Ishikawa (cell line): ENCODE measurements around the gene PDE4D.

ENCODE experiments used
- CEBPB ChIP-seq: IDR thresholded peaks from 2 replicates; pipeline ENCODE4 v1.6.1; 2012
- CREB1 ChIP-seq: IDR thresholded peaks from 2 replicates; pipeline ENCODE4 v1.6.1; 2012; ENCODE audit warnings: low read depth
- EGR1 ChIP-seq: IDR thresholded peaks from 2 replicates; pipeline ENCODE4 v1.6.1; 2012
- EP300 ChIP-seq: IDR thresholded peaks from 2 replicates; pipeline ENCODE4 v1.6.1; 2012; ENCODE audit warnings: borderline replicate concordance
- FOXM1 ChIP-seq: IDR thresholded peaks from 2 replicates; pipeline ENCODE4 v1.6.1; 2012; ENCODE audit warnings: low read depth, borderline replicate concordance
- NFIC ChIP-seq: IDR thresholded peaks from 2 replicates; pipeline ENCODE4 v1.6.1; 2012
- RAD21 ChIP-seq: IDR thresholded peaks from 2 replicates; pipeline ENCODE4 v1.6.1; 2012; ENCODE audit warnings: low read depth
- TAF1 ChIP-seq: IDR thresholded peaks from 2 replicates; pipeline ENCODE4 v1.6.1; 2012; ENCODE audit warnings: low read depth, mild to moderate bottlenecking
- TEAD4 ChIP-seq: IDR thresholded peaks from 2 replicates; pipeline ENCODE4 v1.6.1; 2012
- YY1 ChIP-seq: IDR thresholded peaks from 2 replicates; pipeline ENCODE4 v1.6.1; 2012; ENCODE audit warnings: low read depth
- ZBTB7A ChIP-seq: IDR thresholded peaks from 2 replicates; pipeline ENCODE4 v1.6.1; 2012; ENCODE audit warnings: low read depth
- TF ChIP-seq, protein P1 (sequence below): IDR thresholded peaks from 2 replicates; pipeline ENCODE4 v1.6.1; 2012
- TF ChIP-seq, protein P2 (sequence below): IDR thresholded peaks from 2 replicates; pipeline ENCODE4 v1.6.1; 2012; ENCODE audit warnings: low read depth, mild to moderate bottlenecking

DNA sequence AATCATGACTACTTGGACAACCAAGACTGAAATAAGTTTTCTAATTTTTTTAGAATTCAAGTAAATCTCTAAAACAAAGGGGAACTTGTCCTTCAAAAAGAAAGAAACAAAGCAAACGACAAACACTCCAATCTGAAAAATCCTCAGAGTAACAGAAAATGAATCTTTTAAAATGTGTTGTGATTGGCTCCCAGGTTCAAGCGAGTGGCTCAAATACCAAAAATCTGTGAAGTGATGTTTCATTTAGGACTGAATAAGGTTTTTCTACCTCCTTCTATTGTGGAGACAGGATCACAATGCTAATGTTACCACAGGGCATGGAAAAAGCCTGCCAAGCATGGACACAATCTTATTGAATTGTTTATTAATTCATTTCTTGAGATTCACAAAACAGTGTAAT is 895.0 kb downstream of the PDE4D start:
- TF ChIP-seq TAF1: no peak
- no peak for TF ChIP-seq NFIC
- TF ChIP-seq FOXM1: no peak
- TF ChIP-seq EP300: no peak
- no peak for TF ChIP-seq RAD21
- no peak for TF ChIP-seq YY1
- no peak for TF ChIP-seq EGR1
- TF ChIP-seq, protein P1, sequence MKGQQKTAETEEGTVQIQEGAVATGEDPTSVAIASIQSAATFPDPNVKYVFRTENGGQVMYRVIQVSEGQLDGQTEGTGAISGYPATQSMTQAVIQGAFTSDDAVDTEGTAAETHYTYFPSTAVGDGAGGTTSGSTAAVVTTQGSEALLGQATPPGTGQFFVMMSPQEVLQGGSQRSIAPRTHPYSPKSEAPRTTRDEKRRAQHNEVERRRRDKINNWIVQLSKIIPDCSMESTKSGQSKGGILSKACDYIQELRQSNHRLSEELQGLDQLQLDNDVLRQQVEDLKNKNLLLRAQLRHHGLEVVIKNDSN: no peak
- TF ChIP-seq CREB1: no peak
- TF ChIP-seq, protein P2, sequence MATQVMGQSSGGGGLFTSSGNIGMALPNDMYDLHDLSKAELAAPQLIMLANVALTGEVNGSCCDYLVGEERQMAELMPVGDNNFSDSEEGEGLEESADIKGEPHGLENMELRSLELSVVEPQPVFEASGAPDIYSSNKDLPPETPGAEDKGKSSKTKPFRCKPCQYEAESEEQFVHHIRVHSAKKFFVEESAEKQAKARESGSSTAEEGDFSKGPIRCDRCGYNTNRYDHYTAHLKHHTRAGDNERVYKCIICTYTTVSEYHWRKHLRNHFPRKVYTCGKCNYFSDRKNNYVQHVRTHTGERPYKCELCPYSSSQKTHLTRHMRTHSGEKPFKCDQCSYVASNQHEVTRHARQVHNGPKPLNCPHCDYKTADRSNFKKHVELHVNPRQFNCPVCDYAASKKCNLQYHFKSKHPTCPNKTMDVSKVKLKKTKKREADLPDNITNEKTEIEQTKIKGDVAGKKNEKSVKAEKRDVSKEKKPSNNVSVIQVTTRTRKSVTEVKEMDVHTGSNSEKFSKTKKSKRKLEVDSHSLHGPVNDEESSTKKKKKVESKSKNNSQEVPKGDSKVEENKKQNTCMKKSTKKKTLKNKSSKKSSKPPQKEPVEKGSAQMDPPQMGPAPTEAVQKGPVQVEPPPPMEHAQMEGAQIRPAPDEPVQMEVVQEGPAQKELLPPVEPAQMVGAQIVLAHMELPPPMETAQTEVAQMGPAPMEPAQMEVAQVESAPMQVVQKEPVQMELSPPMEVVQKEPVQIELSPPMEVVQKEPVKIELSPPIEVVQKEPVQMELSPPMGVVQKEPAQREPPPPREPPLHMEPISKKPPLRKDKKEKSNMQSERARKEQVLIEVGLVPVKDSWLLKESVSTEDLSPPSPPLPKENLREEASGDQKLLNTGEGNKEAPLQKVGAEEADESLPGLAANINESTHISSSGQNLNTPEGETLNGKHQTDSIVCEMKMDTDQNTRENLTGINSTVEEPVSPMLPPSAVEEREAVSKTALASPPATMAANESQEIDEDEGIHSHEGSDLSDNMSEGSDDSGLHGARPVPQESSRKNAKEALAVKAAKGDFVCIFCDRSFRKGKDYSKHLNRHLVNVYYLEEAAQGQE: no peak
- TF ChIP-seq ZBTB7A: no peak
- TF ChIP-seq CEBPB: no peak
- no peak for TF ChIP-seq TEAD4
